ENCODE results near the gene CXCL13.

CXCL13 gene

GRCh38 chr4:77576351-77576750 is 29.3 kb upstream of the CXCL13 start:
- no peak for TF ChIP-seq CTCF (IDR thresholded peaks at IDR 0.05; ENCODE audit: control insufficient read depth, insufficient read depth, low read depth, low read length, missing control alignments)
- DNase-seq (ENCODE audit: low read depth) = no peak
- no peak overlapping the region for H3K4me3 ChIP-seq (ENCODE audit: control insufficient read depth, low read depth, low read length)

GRCh38 chr4:77578145-77578544 is 27.5 kb upstream of the CXCL13 start:
- TF ChIP-seq CTCF (IDR thresholded peaks at IDR 0.05; ENCODE audit: control insufficient read depth, insufficient read depth, low read depth, low read length, missing control alignments) = peak; percentile 14
- no peak for DNase-seq (ENCODE audit: low read depth)
- H3K4me3 ChIP-seq (ENCODE audit: control insufficient read depth, low read depth, low read length) = no peak overlapping the region

GRCh38 chr4:77579406-77580076 is 26.1 kb upstream of the CXCL13 start:
- peak; percentile 74 for DNase-seq (ENCODE audit: low read depth)
- no peak overlapping the region for H3K4me3 ChIP-seq (ENCODE audit: control insufficient read depth, low read depth, low read length)
- TF ChIP-seq CTCF (IDR thresholded peaks at IDR 0.05; ENCODE audit: control insufficient read depth, insufficient read depth, low read depth, low read length, missing control alignments) = no peak

- no peak for DNase-seq (ENCODE audit: low read depth)
- no peak for TF ChIP-seq CTCF (IDR thresholded peaks at IDR 0.05; ENCODE audit: control insufficient read depth, insufficient read depth, low read depth, low read length, missing control alignments)
- no peak overlapping the region for H3K4me3 ChIP-seq (ENCODE audit: control insufficient read depth, low read depth, low read length)
Observed at GRCh38 chr4:77581724-77582123, 23.9 kb upstream of the CXCL13 start.

GRCh38 chr4:77582156-77582555 is 23.5 kb upstream of the CXCL13 start:
- H3K4me3 ChIP-seq (ENCODE audit: control insufficient read depth, low read depth, low read length) = no peak overlapping the region
- TF ChIP-seq CTCF (IDR thresholded peaks at IDR 0.05; ENCODE audit: control insufficient read depth, insufficient read depth, low read depth, low read length, missing control alignments) = no peak
- no peak for DNase-seq (ENCODE audit: low read depth)

- H3K4me3 ChIP-seq (ENCODE audit: control insufficient read depth, low read depth, low read length) = no peak overlapping the region
- TF ChIP-seq CTCF (IDR thresholded peaks at IDR 0.05; ENCODE audit: control insufficient read depth, insufficient read depth, low read depth, low read length, missing control alignments) = no peak
- DNase-seq (ENCODE audit: low read depth) = no peak
Observed at GRCh38 chr4:77582711-77583110, 22.9 kb upstream of the CXCL13 start.
